Common myeloid progenitor, CD34-positive (primary cell): ENCODE data around the gene CACNA1B.

Experiments
- CTCF ChIA-PET: fragments of 350-600 bp; sonication (Branson Sonifier 250); formaldehyde crosslinking; loops from one replicate; lab custom pipeline; 2021; ENCODE audit warnings: antibody characterized with exemption; lab: Charles Lee
- POLR2A ChIA-PET: fragments of 350-600 bp; sonication (Branson Sonifier 250); formaldehyde crosslinking; loops from one replicate; lab custom pipeline; 2021; ENCODE audit warnings: antibody characterized with exemption; lab: Charles Lee
- DNase-seq, 3 donors: peaks; one replicate each; pipeline versions ENCODE4 v3.0.0 to v3.0.0-alpha.2; 2013
- H3K27ac ChIP-seq, 2 experiments: 1 replicate in 1 of 2; 2 replicates in 1 of 2; pipeline ENCODE4 v1.7.0; 2013; ENCODE audit warnings: inconsistent platforms in 2 of 2, low read length in 2 of 2, mild to moderate bottlenecking in 2 of 2, low read depth in 1 of 2, moderate library complexity in 1 of 2; ENCODE audit not compliant: severe bottlenecking in 2 of 2, insufficient read depth in 1 of 2, poor library complexity in 1 of 2
- H3K27me3 ChIP-seq, 5 experiments: replicated peaks in 2 of 5; 1 replicate in 3 of 5; 2 replicates in 2 of 5; pipeline versions ENCODE4 v1.6.1 to v1.7.0; 2013; ENCODE audit warnings: low read length in 4 of 5, mild to moderate bottlenecking in 2 of 5, moderate library complexity in 2 of 5, inconsistent platforms in 1 of 5; ENCODE audit not compliant: insufficient read depth in 5 of 5, control insufficient read depth in 4 of 5
- H3K36me3 ChIP-seq, 4 experiments: 1 replicate in 2 of 4; 2 replicates in 2 of 4; pipeline versions ENCODE4 v1.6.1 to v1.7.0; 2013; ENCODE audit warnings: low read length in 3 of 4, control low read depth in 1 of 4, mild to moderate bottlenecking in 1 of 4; ENCODE audit not compliant: control insufficient read depth in 4 of 4, insufficient read depth in 4 of 4
- H3K4me1 ChIP-seq, 4 experiments: 1 replicate in 3 of 4; 2 replicates in 1 of 4; pipeline versions ENCODE4 v1.6.1 to v1.7.1; 2013; ENCODE audit warnings: low read length in 3 of 4, mild to moderate bottlenecking in 3 of 4, control low read depth in 1 of 4, inconsistent platforms in 1 of 4, moderate library complexity in 1 of 4; ENCODE audit not compliant: control insufficient read depth in 4 of 4, insufficient read depth in 4 of 4; ENCODE audit errors: control extremely low read depth in 1 of 4
- H3K4me3 ChIP-seq, 7 experiments: 1 replicate in 4 of 7; 2 replicates in 3 of 7; pipeline versions ENCODE4 v1.5.1 to v1.7.0; 2013; ENCODE audit warnings: mild to moderate bottlenecking in 7 of 7, low read length in 6 of 7, moderate library complexity in 6 of 7, inconsistent platforms in 2 of 7, low read depth in 2 of 7, control low read depth in 1 of 7; ENCODE audit not compliant: insufficient read depth in 4 of 7, control insufficient read depth in 1 of 7; ENCODE audit errors: extremely low read depth in 1 of 7
- H3K9me3 ChIP-seq, 5 experiments: 1 replicate in 4 of 5; 2 replicates in 1 of 5; pipeline versions ENCODE4 v1.6.1 to v1.7.1; 2013; ENCODE audit warnings: low read length in 4 of 5, mild to moderate bottlenecking in 2 of 5, inconsistent platforms in 1 of 5, low read depth in 1 of 5, moderate library complexity in 1 of 5; ENCODE audit not compliant: control insufficient read depth in 4 of 5, insufficient read depth in 2 of 5; ENCODE audit errors: control extremely low read depth in 1 of 5
- WGBS: methylation state at CpG from one replicate; pipeline ENCODE4 v1.1.5; 2013; ENCODE audit not compliant: insufficient coverage; 5-methylcytosine and 5-hydroxymethylcytosine counted together

The CACNA1B gene

GRCh38 chr9:137902646-137903045 is 25.1 kb downstream of the CACNA1B start:
- DNase-seq = no peak
- WGBS = 92% methylated on average over 8 of the region's 9 CpGs

GRCh38 chr9:137905740-137906139 is 28.2 kb downstream of the CACNA1B start:
- Histone ChIP-seq H3K27ac (no peak overlapping the region), H3K9me3 (peaks cover 0 to 8% (median 0%) of the 10 kb centered on the region in 5 experiments), H3K36me3 (no peaks in the 10 kb centered on the region), H3K4me3 (no peak overlapping the region), H3K4me1 (no peaks in the 10 kb centered on the region), H3K27me3 (peaks cover 0 to 4% (median 2%) of the 10 kb centered on the region in 5 experiments)
- POLR2A ChIA-PET = no interaction called here
- WGBS = 88% methylated on average over 4 of the region's 5 CpGs
- CTCF ChIA-PET = no interaction called here
- DNase-seq = no peak

More at GRCh38 chr9:137902646-137903045, 25.1 kb downstream of the CACNA1B start:
- Histone ChIP-seq H3K27ac (no peak overlapping the region), H3K9me3 (peaks cover 0 to 8% (median 0%) of the 10 kb centered on the region in 5 experiments), H3K4me1 (no peaks in the 10 kb centered on the region), H3K4me3 (no peak overlapping the region), H3K27me3 (peaks cover 0 to 4% (median 0%) of the 10 kb centered on the region in 5 experiments), H3K36me3 (no peaks in the 10 kb centered on the region)
- ChIA-PET POLR2A (no interaction called here), CTCF (no interaction called here)

- 85% methylated on average over 4 of the region's 10 CpGs for WGBS
- Histone ChIP-seq H3K27ac (no peak overlapping the region), H3K36me3 (no peaks in the 10 kb centered on the region), H3K4me1 (no peaks in the 10 kb centered on the region), H3K27me3 (peaks cover 0 to 4% (median 2%) of the 10 kb centered on the region in 5 experiments), H3K4me3 (no peak overlapping the region), H3K9me3 (no peaks in the 10 kb centered on the region)
- DNase-seq = no peak
- ChIA-PET POLR2A (no interaction called here), CTCF (no interaction called here)
Observed at GRCh38 chr9:137907776-137908175, 30.2 kb downstream of the CACNA1B start.

GRCh38 chr9:137912671-137913070 is 35.1 kb downstream of the CACNA1B start:
- no peak for DNase-seq
- Histone ChIP-seq H3K9me3 (no peaks in the 10 kb centered on the region), H3K4me1 (no peaks in the 10 kb centered on the region), H3K36me3 (no peaks in the 10 kb centered on the region), H3K27ac (no peak overlapping the region), H3K4me3 (no peak overlapping the region), H3K27me3 (peaks cover 0 to 5% (median 2%) of the 10 kb centered on the region in 5 experiments)
- POLR2A ChIA-PET = no interaction called here
- CTCF ChIA-PET = no interaction called here
- 90% methylated on average over 2 of the region's 3 CpGs for WGBS

GRCh38 chr9:137913132-137913531 is 35.5 kb downstream of the CACNA1B start:
- 100% methylated on average over 3 of the region's 7 CpGs for WGBS
- Histone ChIP-seq H3K9me3 (no peaks in the 10 kb centered on the region), H3K4me3 (no peak overlapping the region), H3K4me1 (no peaks in the 10 kb centered on the region), H3K27me3 (peaks cover 0 to 5% (median 2%) of the 10 kb centered on the region in 5 experiments), H3K27ac (no peak overlapping the region), H3K36me3 (no peaks in the 10 kb centered on the region)
- ChIA-PET CTCF (no interaction called here), POLR2A (no interaction called here)
- no peak for DNase-seq

GRCh38 chr9:137913771-137914767 is 36.5 kb downstream of the CACNA1B start:
- peaks cover 0 to 5% (median 2%) of the 10 kb centered on the region in 5 experiments for H3K27me3 ChIP-seq
- H3K4me1 ChIP-seq = no peaks in the 10 kb centered on the region
- ChIA-PET POLR2A (no interaction called here), CTCF (no interaction called here)
- WGBS = 91% methylated on average over 5 of the region's 5 CpGs
- no peak overlapping the region for H3K4me3 ChIP-seq
- H3K27ac ChIP-seq = no peak overlapping the region
- DNase-seq = no peak
- no peaks in the 10 kb centered on the region for H3K36me3 ChIP-seq
- H3K9me3 ChIP-seq = no peaks in the 10 kb centered on the region

GRCh38 chr9:137916540-137916939 is 39.0 kb downstream of the CACNA1B start:
- WGBS = 95% methylated on average over 11 of the region's 11 CpGs
- CTCF ChIA-PET = no interaction called here

More at GRCh38 chr9:137916540-137916939, 39.0 kb downstream of the CACNA1B start:
- no peaks in the 10 kb centered on the region for H3K9me3 ChIP-seq
- no peak overlapping the region for H3K4me3 ChIP-seq
- no peaks in the 10 kb centered on the region for H3K4me1 ChIP-seq
- no peaks in the 10 kb centered on the region for H3K36me3 ChIP-seq
- peaks cover 0 to 5% (median 0%) of the 10 kb centered on the region in 5 experiments for H3K27me3 ChIP-seq
- DNase-seq = no peak
- no peak overlapping the region for H3K27ac ChIP-seq
- POLR2A ChIA-PET = no interaction called here
